Hepatic stellate cell (primary cell): ENCODE data around the gene BCL7A.
"Not testable (repeated sequence)": the region's sequence is repeated elsewhere in the genome, so short reads cannot be mapped to it uniquely, and the experiment has no call there.

Experiments
- DNase-seq: peaks from one replicate; pipeline ENCODE4 v3.0.0; 2011; ENCODE audit warnings: low spot score

Gene BCL7A

DNA sequence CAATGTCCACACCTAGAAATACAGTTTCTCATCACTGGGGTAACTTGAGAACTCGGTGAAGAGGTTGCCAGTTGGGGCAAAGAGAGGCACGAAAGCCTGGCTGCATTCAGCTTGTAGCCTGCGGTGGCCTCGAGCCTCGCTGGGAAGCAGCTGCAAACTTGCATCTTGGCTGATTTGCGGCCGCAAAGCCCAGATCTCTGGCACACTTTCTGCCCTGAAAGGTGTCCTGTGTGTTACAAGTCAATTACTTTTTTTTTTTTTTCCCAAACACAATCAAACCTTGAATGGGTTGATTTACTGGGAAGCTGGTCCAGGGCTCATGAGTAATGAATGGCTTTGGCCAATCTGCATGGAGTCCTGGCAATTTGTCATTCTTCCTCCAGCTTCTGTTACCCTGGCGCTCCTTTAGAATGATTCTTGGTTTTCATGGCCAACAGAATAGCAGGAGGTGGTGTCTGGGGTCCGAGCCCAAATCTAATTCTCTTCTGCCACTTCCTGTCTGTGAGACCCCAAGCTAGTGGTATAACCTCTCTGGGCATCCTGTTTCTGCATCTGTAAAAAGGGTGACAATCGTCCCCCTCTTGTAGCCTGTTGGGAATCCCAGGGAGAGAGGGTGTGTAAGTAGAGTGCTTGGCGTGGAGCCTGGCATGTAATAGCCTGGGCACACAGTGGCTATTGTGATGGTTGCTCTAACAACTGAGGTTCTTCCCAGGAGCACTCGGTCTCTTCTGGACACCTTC lies 6.7 kb downstream of the BCL7A start:
- no peak for DNase-seq

DNA sequence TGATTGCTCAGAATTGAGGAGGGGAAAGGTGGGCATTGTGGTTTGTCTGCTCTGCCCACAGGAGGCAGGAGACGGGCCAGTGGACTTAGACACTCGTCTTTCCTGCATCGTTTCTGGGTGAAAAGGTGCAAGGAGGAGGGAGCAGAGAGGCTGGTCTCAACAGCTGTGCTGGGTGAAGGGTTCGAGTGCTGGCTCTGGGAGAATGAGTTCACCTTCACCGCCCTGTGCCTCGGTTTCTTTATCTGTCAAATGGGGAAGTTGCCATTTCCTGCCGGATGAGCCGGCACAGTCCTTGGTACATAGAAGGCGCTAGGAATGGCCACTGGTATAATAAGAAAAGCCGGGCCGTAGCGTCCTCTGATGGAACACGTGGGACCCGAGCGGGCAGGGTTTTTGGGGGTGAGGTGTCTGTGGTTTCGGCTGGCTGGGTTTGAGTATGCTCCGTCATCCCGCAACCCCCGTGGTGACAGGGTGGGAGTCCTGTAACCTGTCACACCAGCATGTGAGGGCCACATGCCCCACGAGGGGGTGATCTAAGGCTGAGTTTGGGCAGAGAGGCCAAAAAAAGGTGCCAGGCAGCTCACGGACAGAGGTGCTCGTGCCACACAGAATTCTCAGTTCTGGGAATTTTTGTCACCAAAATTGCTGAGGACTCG lies 7.3 kb downstream of the BCL7A start:
- DNase-seq: no peak

DNA sequence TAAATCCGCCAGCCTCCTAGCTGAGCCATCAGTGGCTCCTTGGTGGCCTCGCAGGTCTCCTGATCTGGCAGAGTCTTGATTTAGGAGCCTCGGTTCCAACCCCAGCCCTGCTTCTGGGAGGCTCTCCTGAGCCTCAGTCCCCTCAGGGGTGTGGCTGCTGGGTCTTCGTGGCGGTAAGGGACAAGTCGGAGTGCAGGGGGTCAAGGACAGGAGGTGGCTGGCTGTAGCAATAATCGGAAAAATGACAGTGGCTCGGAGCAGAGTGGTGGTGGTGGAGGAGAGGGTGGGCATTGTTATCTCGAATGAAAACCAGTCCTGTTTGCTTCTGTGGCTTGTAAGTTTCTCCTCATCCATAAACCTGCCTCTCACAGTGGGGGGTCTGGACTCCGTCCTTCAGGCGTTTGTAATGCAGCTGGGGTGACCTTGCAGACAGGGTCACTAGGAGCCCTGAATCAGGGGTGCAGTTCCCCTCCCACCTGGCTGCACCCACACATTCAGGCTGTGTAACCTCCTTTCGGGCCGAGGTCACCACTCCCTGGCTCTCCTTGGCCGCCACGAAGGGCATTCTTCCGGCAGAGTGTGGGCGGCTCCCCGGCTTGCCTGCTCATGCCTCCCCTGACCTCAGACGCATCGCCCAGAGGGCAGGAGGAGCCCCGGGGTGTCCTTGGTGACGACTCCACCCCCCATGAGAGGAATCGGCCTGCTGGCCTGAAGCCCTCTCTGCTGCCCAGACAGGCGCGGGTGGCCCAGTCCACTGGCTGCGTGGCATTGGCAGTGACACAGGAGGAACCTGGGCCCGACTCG lies 8.1 kb downstream of the BCL7A start:
- DNase-seq: no peak

DNA sequence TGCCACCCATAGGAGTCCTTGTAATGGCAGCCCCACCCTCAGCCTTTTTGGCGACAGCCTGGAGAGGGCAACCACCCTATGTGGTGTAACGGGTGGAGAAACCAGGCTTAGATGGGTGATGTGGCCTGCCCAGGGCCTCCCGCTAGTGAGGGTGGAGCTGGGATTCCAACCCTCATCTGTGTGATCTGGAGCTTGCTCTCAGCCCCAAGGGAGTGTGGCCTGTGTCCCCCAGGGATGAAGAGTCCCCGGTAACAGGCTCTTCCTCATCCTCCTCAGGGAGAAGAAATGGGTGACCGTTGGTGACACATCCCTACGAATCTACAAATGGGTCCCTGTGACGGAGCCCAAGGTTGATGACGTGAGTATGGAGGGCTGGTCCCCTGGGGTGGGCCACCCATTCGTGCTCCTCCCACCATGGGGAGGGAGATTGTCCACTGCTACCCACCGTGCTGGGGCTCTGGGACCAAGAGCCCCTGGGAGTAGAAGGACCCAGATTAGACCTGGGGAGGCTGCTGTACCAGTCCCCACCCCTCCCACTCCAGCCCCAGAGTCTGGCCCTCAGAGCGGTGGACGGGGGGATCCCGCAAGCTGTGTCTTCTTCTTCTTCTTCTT lies 8.8 kb downstream of the BCL7A start:
- DNase-seq: no peak

DNA sequence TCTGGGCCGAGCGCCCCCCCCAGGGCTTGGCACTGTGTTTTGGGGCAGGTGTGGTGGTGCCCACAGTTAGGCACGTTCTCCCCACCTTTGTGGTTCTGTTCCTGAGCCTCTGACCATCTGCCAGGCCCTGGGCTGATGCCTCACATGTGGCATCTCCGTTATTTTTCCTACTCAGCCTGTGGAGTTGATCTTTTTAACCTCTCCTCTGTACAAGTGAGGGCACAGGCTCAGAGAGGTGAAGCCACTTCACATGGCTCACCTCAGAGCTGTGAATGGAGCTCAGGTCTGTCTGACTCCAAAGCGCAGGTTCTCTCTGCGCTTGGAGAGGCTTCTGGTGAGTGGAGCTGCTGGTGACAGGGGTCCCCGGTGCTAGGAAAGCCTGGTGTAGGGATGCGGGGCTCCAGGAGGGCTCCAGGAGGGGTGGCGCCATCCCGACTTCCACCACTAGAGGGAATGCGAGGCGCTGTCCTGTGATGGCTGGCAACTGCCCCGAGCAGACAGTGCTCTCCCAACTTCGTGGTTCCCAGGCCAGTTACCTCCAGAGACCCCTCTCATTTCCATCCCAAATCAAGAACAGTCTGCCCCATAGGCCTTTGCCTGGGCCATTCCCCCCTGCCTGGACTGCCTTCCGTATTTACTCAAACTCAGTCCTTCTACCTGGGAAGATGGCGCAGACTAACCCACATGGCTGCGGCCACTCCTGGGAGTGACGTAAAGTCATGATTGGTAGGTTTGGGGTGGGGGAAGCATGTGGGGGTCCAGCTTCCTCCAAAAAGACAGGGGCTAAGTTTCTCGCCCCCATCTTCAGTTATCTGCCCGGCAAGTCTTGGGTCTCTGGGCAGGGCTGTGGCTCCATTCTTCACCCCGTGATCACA lies 9.9 kb downstream of the BCL7A start:
- peak; percentile 73 for DNase-seq

DNA sequence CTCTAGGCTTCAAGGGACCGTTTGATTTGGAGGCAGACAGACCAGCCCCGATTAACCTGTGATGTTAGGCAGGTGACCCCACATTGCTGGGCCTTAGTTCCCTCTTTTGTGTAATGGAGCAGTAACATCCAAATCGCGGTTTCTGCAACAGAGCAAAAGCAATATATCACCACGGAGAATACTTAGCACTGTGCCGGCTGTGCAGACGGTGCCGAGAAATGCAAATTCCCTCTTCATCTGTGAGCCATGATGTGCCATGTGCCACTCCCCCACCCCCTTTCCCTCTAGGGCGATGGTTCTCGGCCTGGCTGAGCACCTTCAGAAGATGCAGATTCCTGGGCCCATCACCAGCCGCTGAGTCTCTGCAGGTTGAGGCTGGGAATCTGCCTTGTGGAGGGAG lies 10.9 kb downstream of the BCL7A start:
- DNase-seq: no peak

DNA sequence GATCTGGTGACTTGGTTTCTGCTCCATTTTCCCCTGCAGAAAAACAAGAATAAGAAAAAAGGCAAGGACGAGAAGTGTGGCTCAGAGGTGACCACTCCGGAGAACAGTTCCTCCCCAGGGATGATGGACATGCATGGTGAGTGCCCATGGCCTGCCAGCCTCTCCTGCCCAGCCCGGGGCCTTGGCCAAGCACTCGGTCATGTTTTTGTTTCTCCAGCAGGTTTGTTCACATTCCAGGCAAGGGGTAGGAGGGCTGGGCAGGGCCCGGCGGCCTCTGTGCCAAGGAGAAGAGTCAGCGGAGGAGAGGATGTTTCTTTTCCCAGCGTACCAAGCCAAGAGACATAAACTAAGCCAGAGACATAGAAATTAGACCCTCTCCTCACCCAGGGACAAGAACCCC lies 13.6 kb downstream of the BCL7A start:
- DNase-seq: no peak

DNA sequence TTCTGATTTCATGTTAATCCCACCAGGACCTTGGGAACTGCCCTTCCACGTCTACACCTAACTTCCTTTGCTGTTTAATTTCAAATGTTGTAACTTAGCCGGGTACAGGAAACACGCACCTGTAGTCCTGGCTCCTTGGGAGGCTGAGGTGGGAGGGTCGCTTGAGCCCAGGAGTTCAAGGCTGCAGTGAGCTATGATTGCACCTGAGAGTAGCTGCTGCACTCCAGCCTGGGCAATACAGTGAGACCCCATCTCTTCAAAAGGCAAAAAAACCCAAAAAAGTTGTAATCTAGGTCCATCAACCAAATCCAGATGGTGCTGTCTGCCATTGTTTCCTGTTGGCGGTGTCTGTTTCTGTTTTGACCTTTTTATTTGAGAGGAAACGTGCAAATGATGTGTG lies 14.5 kb downstream of the BCL7A start:
- no peak for DNase-seq

DNA sequence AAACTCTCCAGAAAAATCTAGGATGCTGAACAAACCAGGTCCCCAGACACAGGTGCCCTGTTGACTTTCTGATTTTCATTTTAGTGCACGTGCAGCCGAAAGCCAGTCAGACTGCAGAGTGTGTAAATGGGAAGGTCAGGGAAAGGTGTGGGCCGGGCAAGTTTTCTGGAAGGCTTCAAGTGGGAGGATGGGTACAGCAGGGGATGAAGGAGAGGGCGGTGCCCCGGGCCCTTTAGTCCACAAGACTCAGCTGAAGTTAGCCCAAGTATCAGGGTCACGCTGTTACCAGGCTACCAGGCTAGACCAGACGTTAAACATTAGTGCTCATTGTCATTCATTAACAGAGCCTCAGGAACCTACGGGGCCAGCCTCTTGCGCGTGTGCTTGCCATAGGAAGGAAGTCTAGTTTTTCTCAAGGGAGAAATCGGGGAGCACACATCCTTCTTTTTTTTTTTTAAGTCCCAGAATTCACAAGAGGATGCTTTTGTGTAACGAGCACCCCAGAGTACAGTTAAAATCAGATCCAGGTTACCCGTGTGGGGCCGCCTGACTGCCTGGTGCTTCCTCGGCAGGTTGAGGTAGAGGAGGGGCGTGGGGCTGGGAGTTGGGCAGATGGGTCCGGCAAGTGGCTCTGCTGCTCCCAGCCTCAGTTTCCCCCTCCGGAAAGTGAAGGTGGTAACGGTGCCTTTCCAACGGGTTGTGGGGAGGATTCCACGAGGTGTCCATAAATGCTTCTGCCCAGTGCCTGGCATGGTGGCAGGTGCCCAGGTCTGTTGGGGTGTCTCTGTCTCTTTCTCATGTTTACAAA lies 19.1 kb downstream of the BCL7A start:
- DNase-seq: no peak

DNA sequence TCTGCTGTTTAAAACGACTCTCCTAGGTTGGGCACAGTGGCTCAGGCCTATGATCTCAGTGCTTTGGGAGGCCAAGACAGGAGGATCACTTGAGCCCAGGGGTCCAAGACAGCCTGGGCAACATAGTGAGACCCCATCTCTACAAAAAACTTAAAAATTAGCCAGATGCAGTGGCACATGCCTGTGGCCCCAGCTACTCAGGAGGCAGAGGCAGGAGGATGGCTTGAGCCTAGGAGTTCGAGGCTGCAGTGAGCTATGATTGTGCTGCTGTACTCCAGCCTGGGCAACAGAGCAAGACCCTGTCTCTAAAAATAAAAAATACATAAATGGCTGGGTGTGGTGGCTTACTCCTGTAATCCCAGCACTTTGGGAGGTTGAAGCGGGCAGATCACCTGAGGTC lies 19.8 kb downstream of the BCL7A start:
- not testable (repeated sequence) for DNase-seq

DNA sequence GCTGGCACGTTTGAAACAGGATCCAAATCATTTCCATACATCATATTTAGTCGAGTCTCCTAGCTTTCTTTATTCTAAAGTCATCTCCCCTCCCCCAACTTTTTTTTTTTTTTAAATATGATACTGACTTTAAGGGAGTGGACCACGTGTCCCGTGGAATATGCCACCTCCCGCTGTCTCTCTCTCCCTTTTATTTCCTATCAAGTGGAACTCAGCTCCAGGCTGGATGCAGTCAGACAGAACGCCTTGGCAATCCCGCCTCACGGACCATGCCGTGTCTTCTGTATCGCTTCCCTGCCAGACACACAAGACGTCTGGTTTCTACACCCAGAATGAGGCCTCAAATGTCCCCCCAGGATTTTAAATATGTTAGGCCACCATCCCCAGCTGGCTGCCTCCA lies 21.2 kb downstream of the BCL7A start:
- no peak for DNase-seq

DNA sequence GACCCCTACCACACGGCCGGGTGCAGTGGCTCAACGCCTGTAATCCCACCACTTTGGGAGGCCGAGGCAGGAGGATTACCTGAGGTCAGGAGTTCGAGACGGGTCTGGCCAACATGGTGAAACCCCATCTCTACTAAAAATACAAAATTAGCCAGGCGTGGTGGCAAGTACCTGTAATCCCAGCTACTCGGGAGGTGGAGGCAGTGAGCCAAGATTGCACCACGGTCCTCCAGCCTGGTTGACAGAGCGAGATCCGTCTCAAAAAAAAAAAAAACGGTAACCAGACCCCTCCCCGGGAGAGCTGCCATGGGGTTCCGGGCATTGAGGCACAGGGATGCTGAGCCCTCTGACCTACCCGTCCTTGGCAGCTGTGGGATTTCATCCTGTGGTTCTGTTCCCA lies 21.8 kb downstream of the BCL7A start:
- no peak for DNase-seq

DNA sequence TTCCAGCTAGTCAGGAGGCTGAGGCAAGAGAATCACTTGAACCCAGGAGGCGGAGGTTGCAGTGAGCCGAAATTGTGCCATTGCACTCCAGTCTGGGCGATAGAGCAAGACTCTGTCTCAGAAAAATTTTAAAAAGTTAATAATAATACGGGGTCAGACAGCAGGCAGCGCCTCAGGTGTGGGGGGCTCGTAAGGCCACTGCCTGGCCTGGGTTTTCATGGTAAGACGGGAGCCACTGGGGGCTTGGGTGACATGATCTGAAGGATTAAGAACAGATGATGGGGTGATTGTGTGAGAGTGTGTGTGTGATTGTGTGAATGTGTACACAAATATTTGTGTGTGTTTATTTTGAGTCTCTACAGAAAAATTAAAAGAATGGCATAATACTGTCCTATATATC lies 23.6 kb downstream of the BCL7A start:
- no peak for DNase-seq

DNA sequence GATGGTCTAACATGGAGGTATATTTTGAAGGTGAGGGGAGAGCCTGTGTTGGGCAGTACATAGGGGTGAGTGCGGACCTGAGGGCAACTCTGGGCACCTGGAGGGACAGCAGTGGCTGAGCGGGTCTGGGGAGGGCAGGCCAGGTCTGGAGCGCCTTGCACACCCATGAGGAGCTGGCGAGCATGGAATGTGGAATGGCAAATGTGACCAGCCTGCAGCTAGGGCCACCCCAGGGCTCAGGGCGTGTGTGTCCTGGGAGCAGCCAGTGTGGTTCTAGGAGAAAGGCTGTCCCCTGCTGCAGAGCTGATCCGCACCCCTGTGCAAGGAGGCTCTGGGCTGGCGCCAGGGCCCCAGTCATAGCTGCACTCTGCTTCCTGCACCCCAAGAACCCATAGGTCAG lies 24.5 kb downstream of the BCL7A start:
- no peak for DNase-seq

DNA sequence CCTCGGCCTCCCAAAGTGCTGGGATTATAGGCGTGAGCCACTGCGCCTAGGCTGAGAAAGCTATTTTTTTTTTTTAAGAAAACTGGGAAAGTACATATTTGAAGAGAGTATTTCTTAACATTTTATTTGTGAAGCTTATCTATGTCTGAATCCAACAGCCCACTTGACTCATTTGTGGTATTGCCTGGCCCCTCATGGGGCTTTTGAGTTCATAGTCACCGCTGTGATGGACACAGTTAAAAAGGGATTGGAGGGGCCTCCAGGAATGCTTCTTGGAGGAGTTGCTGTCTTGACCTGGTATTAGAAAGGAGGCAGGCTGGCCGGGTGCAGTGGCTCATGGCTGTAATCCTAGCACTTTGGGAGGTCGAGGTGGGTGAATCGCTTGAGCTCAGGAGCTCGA lies 26.5 kb downstream of the BCL7A start:
- DNase-seq: no peak

DNA sequence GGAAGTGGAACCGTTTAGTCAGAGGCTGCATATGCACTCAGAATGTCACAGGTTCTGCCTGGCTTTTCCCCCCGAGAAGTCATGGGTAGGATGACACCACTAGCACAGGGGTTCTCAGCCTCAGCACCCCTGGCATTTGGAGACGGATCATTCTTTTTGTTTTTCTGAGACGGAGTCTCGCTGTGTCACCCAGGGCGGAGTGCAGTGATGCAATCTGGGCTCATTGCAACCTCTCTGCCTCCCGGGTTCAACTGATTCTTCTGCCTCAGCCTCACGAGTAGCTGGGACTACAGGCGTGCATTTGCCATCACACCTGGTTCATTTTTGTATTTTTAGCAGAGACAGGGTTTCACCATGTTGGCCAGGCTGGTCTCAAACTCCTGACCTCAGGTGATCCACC lies 28.1 kb downstream of the BCL7A start:
- DNase-seq: no peak

DNA sequence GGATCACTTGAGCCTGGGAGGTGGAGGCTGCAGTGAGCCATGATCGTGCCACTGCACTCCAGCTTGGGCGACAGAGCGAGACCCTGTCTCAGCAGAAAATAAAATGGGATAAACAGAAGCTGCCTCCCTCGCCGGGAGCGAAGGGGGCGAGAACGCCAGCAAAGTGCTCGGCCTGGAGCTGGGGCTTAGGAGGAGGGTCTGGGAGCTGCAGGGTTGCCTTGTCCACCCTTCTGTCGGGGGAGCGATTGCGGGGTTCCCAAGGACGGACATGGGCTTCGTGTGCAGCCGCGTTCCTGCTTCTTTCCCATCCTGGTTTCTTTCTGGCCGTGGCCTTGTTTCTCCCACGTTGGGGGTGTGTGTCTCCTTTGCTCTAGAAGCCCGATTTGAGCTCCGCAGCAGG lies 29.0 kb downstream of the BCL7A start:
- DNase-seq: no peak

DNA sequence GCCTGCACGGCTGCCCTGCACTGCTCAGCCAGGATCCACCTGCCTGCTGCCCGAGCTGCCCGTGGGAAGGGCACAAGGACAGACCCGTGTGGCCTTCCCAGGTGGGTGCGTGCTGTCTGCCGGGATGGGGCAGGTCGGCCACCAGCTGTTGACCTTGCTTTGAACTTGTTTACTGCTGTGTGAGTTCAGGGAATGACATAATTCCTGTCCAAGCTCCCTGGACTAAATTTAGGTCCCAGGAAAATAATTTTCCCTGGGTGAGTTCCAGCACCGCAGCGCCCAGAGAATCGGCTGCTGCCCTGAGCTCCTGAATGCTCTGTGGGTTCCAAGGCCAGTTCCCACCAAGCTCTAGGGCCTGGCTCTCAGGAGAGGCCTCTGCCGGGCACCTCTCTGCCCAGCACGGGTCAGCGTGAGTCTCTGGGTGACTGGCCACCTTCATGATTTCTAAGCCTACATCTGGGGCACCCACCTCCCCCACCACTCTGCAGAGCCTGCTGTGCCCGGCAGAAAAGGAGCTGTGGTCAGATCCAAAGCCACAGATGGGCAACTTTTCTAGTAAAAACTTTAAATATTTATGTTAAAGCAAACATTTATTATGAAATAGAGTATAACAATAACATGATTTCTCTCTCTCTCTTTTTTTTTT lies 29.7 kb downstream of the BCL7A start:
- DNase-seq: no peak

DNA sequence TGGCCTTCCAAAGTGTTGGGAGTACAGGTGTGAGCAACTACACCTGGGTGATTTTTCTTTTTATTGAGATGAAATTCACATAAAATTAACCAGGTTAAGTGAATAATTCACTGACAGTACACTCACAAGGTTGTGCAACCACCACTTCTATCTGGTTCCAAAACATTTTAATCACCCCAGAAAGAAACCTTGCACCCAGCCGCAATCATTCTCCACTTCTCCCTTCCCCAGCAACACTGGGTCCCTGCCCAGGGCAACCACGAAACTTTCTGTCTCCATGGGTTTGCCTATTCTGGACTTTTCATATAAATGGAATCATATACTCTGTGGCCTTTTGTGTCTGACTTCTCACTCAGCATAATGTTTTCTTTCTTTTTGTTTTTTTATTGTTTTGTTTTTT lies 30.6 kb downstream of the BCL7A start:
- no peak for DNase-seq

DNA sequence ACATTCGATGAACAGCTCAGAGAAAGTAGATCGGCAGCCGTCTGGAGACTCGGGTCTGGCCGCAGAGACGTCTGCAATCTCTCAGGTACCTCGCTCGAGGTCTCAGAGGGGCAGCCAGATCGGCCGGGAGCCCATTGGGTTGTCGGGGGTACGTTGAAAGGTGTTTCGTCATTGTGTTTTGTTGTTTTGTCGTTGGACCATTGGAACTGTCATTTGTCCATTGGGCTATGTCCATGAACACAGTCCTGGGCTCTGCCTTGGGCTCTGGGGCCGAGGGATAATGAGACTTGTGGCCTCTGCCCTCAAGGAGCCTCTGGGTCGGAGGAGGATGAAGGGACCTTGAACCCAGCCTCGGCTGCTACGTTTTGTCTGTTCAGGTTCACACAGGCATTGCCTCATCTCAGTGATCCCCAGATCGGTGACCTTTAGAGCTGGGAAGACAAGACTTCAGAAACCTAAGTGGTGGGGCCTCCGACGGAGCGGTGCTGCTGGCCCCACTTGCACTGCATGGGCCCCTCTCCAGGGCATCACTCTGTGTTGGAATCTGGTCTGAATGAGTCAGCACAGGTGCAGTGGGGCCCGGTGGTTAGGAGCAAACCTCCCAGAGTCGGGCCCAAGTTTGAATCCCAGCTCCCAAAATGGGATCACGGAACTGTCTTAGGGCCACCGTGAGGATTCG lies 33.3 kb downstream of the BCL7A start:
- DNase-seq: no peak
